PC-3 (cell line): ENCODE data around the gene CDH10. TPM values are rescaled to one million over a fixed set of nuclear protein-coding genes. Genes with fewer than 3 reads are reported as not detected.

Source experiments
- ATAC-seq: fragments of 200-7000 bp; cut with Tn5 transposase; 2 replicates; pipeline ENCODE4 v1.9.1; 2020; ENCODE audit warnings: mild to moderate bottlenecking, moderate library complexity
- BruUV-seq: library from RNA; stranded (reverse); fragments of 400-500 nt; replicated peaks from 2 replicates; lab custom pipeline; 2021; lab: Mats Ljungman, UMichigan
- CTCF ChIA-PET: fragments of 300-600 bp; sonication (Branson Sonifier 250); formaldehyde crosslinking; loops from one replicate; lab custom pipeline; 2022; ENCODE audit warnings: antibody characterized with exemption; lab: Charles Lee
- POLR2A ChIA-PET: fragments of 300-600 bp; sonication (Branson Sonifier 250); formaldehyde crosslinking; loops from one replicate; lab custom pipeline; 2022; ENCODE audit warnings: antibody characterized with exemption; ENCODE audit not compliant: unreplicated experiment; lab: Charles Lee
- DNase-seq: peaks from one replicate; pipeline ENCODE4 v3.0.0-alpha.2; 2015
- H2AFZ ChIP-seq: fragments of 300-600 bp; sonication (generic); 2 replicates; pipeline ENCODE4 v1.6.0; 2016; ENCODE audit warnings: antibody characterized with exemption, low read length
- H3F3A ChIP-seq: fragments of 300-600 bp; sonication (generic); one replicate; pipeline ENCODE4 v1.6.0; 2017; ENCODE audit warnings: antibody characterized with exemption, low read length, control low read depth, mild to moderate bottlenecking; ENCODE audit not compliant: unreplicated experiment
- H3K27ac ChIP-seq: fragments of 300-600 bp; sonication (generic); 2 replicates; pipeline ENCODE4 v1.5.1; 2016; ENCODE audit warnings: mild to moderate bottlenecking, low read length
- H3K27me3 ChIP-seq: fragments of 300-600 bp; sonication (generic); 2 replicates; pipeline ENCODE4 v1.6.1; 2016; ENCODE audit warnings: low read length, mixed read lengths
- H3K36me3 ChIP-seq: fragments of 300-600 bp; sonication (generic); 2 replicates; pipeline ENCODE4 v1.6.1; 2016; ENCODE audit warnings: low read depth, mixed run types, low read length, mixed read lengths
- H3K4me1 ChIP-seq: fragments of 300-600 bp; sonication (generic); 2 replicates; pipeline ENCODE4 v1.5.1; 2016; ENCODE audit warnings: low read length; ENCODE audit not compliant: insufficient read depth
- H3K4me2 ChIP-seq: fragments of 300-600 bp; sonication (generic); 2 replicates; pipeline ENCODE4 v1.6.0; 2016; ENCODE audit warnings: low read length
- H3K4me3 ChIP-seq: fragments of 300-600 bp; sonication (generic); 2 replicates; pipeline ENCODE4 v1.5.1; 2016; ENCODE audit warnings: mild to moderate bottlenecking, low read length, mixed read lengths
- H3K79me2 ChIP-seq: fragments of 300-600 bp; sonication (generic); 2 replicates; pipeline ENCODE4 v1.6.1; 2017; ENCODE audit warnings: low read length, mixed read lengths
- H3K9ac ChIP-seq: fragments of 300-600 bp; sonication (generic); 2 replicates; pipeline ENCODE4 v1.6.0; 2016; ENCODE audit warnings: mild to moderate bottlenecking, low read length
- H3K9me2 ChIP-seq: fragments of 300-600 bp; sonication (generic); replicated peaks from 2 replicates; pipeline ENCODE4 v1.6.1; 2016; ENCODE audit warnings: mixed run types, low read length, mixed read lengths
- H3K9me3 ChIP-seq: fragments of 300-600 bp; sonication (generic); 2 replicates; pipeline ENCODE4 v1.6.1; 2016; ENCODE audit warnings: low read length, mixed read lengths
- H4K20me1 ChIP-seq: fragments of 300-600 bp; sonication (generic); 2 replicates; pipeline ENCODE4 v1.6.1; 2016; ENCODE audit warnings: low read length, mixed read lengths
- EZH2 ChIP-seq: fragments of 300-600 bp; sonication (generic); IDR thresholded peaks from one replicate; pipeline ENCODE4 v1.6.1; 2017; ENCODE audit warnings: antibody characterized with exemption, mild to moderate bottlenecking, low read length; ENCODE audit not compliant: unreplicated experiment
- EZH2phosphoT487 ChIP-seq: fragments of 300-600 bp; sonication (generic); IDR thresholded peaks from 2 replicates; pipeline ENCODE4 v1.6.1; 2018; ENCODE audit warnings: mild to moderate bottlenecking, antibody characterized with exemption, low read length, borderline replicate concordance
- intact Hi-C: fragments of 100-400 bp; cut with micrococcal nuclease; formaldehyde crosslinking; loops from 2 replicates; pipeline ENCODE4 v1.9.0; 2023
- total RNA-seq: library from RNA; depleted of rRNA; stranded (reverse); fragments of >200 nt; gene quantifications from 2 replicates; pipeline ENCODE4 v1.2.3, GENCODE V29; 2014
- TF ChIP-seq, protein P1 (sequence below): fragments of 300-600 bp; sonication (generic); conservative IDR thresholded peaks from 2 replicates; pipeline ENCODE4 v1.5.1; 2017; ENCODE audit warnings: antibody characterized with exemption, low read depth, mild to moderate bottlenecking, low read length

Gene CDH10
- total RNA-seq, 1 experiment from 2014 or later: not detected

DNA sequence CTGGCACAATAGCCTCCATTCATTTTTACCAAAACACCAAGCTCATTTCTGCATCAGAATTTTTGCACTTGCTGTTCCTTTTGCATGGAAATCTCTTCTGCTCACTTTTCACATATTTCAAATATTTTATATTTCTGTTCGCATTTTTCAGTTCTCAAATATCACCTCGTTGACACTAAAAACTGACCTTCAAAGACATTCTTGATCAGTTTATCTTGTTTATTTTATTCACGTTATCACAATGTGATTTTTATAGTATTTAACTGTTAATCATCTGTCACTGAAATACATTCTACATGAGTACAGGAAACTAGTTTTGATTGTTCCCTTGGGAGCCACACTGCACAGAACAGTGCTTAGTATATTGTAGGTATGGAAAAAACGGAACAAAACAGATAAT is 29.6 kb downstream of the CDH10 start:
- no peak for TF ChIP-seq EZH2phosphoT487
- TF ChIP-seq, protein P1, sequence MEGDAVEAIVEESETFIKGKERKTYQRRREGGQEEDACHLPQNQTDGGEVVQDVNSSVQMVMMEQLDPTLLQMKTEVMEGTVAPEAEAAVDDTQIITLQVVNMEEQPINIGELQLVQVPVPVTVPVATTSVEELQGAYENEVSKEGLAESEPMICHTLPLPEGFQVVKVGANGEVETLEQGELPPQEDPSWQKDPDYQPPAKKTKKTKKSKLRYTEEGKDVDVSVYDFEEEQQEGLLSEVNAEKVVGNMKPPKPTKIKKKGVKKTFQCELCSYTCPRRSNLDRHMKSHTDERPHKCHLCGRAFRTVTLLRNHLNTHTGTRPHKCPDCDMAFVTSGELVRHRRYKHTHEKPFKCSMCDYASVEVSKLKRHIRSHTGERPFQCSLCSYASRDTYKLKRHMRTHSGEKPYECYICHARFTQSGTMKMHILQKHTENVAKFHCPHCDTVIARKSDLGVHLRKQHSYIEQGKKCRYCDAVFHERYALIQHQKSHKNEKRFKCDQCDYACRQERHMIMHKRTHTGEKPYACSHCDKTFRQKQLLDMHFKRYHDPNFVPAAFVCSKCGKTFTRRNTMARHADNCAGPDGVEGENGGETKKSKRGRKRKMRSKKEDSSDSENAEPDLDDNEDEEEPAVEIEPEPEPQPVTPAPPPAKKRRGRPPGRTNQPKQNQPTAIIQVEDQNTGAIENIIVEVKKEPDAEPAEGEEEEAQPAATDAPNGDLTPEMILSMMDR: no peak
- TF ChIP-seq EZH2: no peak
- POLR2A ChIA-PET: no interaction called here
- ATAC-seq: no peak
- Histone ChIP-seq H3K4me1 (no peaks in the 10 kb centered on the region), H4K20me1 (no peaks in the 10 kb centered on the region), H3K9ac (no peak overlapping the region), H3K4me3 (no peak overlapping the region), H3K4me2 (no peak overlapping the region), H3K9me2 (no peaks in the 10 kb centered on the region), H3K9me3 (no peaks in the 10 kb centered on the region), H3F3A (no peaks in the 10 kb centered on the region), H2AFZ (no peak overlapping the region), H3K79me2 (no peaks in the 10 kb centered on the region), H3K27ac (no peak overlapping the region), H3K27me3 (no peaks in the 10 kb centered on the region), H3K36me3 (no peaks in the 10 kb centered on the region)
- CTCF ChIA-PET: no interaction called here
- intact Hi-C loops: no loop called here
- no peak for DNase-seq
- BruUV-seq: no TSS peak

DNA sequence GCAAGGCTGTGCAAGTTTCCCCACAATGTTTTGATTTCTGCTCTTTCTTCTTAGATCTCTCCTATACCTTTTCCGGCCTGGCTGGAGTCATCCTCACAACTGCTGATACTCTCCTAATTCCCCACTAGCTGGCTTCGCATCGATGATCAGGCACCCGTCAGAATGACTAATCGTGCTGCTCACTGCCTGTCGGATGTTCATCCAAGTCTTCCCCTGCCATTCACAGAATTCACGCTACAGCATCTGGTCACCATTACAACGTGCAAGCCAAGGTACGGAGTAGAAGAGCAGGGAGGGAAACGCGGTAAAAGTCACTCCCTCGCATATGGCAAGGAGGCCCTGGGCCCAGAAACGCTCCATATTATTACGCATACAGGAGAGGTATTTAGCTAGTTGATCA is 35.1 kb downstream of the CDH10 start:
- no peak overlapping the region for H3K4me3 ChIP-seq
- H3K9me3 ChIP-seq: no peaks in the 10 kb centered on the region
- POLR2A ChIA-PET: no interaction called here
- DNase-seq: no peak
- CTCF ChIA-PET: no interaction called here
- no peaks in the 10 kb centered on the region for H3K36me3 ChIP-seq
- BruUV-seq: no TSS peak
- H2AFZ ChIP-seq: no peak overlapping the region
- H3K27ac ChIP-seq: no peak overlapping the region
- no peak overlapping the region for H3K4me2 ChIP-seq
- intact Hi-C loops: no loop called here
- ATAC-seq: no peak
- H3K27me3 ChIP-seq: no peaks in the 10 kb centered on the region
- TF ChIP-seq, protein P1: no peak
- TF ChIP-seq EZH2: no peak
- no peak for TF ChIP-seq EZH2phosphoT487
- H3K79me2 ChIP-seq: no peaks in the 10 kb centered on the region
- H3K9ac ChIP-seq: no peak overlapping the region
- no peaks in the 10 kb centered on the region for H3K9me2 ChIP-seq
- H4K20me1 ChIP-seq: no peaks in the 10 kb centered on the region
- H3K4me1 ChIP-seq: no peaks in the 10 kb centered on the region
- no peaks in the 10 kb centered on the region for H3F3A ChIP-seq

DNA sequence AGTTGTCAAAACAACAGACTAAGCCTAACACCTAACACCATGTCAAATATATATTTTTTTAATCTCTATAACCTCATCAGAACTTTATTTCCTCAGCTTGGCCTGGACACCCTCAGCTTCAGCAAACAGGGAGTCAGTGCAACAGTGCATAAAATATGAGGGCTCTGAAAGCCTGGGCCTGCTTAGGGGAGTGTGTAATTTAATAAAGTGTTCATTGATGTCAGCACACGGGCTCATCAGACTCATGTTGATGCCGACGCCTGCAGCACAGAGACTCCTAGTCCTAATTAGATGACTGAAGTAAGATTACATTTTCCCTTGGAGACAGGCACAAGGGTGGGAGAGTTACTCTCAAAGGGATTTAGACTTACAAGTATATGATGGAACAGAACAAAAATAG is 37.8 kb downstream of the CDH10 start:
- Histone ChIP-seq H4K20me1 (no peaks in the 10 kb centered on the region), H3K9ac (no peak overlapping the region), H3F3A (no peaks in the 10 kb centered on the region), H3K4me1 (no peaks in the 10 kb centered on the region), H3K9me2 (no peaks in the 10 kb centered on the region), H3K36me3 (no peaks in the 10 kb centered on the region), H3K4me3 (no peak overlapping the region), H3K27ac (no peak overlapping the region), H3K9me3 (no peaks in the 10 kb centered on the region), H3K79me2 (no peaks in the 10 kb centered on the region), H2AFZ (no peak overlapping the region), H3K27me3 (no peaks in the 10 kb centered on the region), H3K4me2 (no peak overlapping the region)
- ATAC-seq (no peak), DNase-seq (no peak)
- no TSS peak for BruUV-seq
- ChIA-PET POLR2A (no interaction called here), CTCF (no interaction called here)
- TF ChIP-seq EZH2 (no peak), EZH2phosphoT487 (no peak)
- TF ChIP-seq, protein P1: no peak
- intact Hi-C loops: no loop called here
